ENCODE data around the gene ITGB1.
"Not testable (repeated sequence)": the region's sequence is repeated elsewhere in the genome, so short reads cannot be mapped to it uniquely, and the experiment has no call there.

Gene ITGB1

GRCh38 chr10:32985341-32985764, 27.3 kb upstream of the ITGB1 start:
- H3K4me3 ChIP-seq (ENCODE audit: low read length) = no peak overlapping the region
- no peak for TF ChIP-seq ZNF274 (IDR thresholded peaks at IDR 0.05; ENCODE audit: low read depth, low read length)

- no peak for TF ChIP-seq ZNF274 (IDR thresholded peaks at IDR 0.05; ENCODE audit: low read depth, low read length)
- H3K4me3 ChIP-seq (ENCODE audit: low read length) = no peak overlapping the region
Observed at GRCh38 chr10:32984003-32984600, 26.1 kb upstream of the ITGB1 start.

DNA sequence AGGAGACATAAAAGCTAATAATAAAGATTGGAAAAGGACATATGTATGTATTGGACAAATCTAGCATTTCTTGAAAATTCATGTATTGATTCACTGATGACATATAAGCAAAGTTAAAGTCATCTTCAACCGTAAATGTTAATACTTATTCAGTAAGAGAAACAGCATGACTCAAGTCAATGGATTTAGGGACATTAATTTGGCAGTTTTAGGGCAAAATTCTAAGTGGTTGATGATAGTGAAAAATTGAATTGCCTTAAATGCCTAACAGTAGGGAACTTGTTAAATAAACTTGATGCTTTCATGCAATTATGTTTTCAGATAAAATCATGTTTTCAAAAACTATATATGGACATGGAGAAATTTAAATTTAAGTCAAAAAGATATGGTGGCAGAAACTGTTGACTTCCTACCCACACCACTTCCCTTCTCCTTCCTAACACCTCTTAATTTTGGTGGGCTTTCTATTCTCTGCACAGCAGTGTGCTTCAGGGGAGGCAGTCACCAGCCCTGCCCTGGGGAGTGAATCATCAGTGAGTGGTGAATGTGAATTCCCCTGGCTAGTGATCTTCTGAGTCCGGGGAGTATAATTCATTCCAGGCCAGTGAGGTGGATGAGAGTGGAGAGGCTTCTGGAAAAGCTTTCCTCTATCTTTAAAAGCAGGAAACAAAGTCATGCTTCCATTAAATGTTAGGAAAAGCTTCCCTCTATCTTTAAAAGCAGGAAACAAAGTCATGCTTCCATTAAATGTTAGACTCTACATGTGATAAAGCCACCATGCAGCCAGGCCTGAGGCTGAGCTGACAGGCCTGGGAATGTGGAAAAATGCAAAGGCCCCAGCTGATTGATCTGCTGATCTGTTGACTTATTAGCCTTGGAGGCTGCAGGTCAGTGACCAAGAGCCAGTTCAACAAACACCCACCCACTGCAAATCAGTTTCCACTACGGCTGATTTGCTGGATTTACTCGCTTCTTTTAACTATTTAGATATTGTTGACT, 25.2 kb upstream of the ITGB1 start:
- no peak for TF ChIP-seq ZNF274 (IDR thresholded peaks at IDR 0.05; ENCODE audit: low read depth, low read length)
- H3K4me3 ChIP-seq (ENCODE audit: low read length) = no peak overlapping the region

GRCh38 chr10:32982293-32982709, 24.3 kb upstream of the ITGB1 start:
- no peak for TF ChIP-seq ZNF274 (IDR thresholded peaks at IDR 0.05; ENCODE audit: low read depth, low read length)
- H3K4me3 ChIP-seq (ENCODE audit: low read length) = no peak overlapping the region

GRCh38 chr10:32981760-32982159, 23.7 kb upstream of the ITGB1 start:
- no peak overlapping the region for H3K4me3 ChIP-seq (ENCODE audit: low read length)
- no peak for TF ChIP-seq ZNF274 (IDR thresholded peaks at IDR 0.05; ENCODE audit: low read depth, low read length)

DNA sequence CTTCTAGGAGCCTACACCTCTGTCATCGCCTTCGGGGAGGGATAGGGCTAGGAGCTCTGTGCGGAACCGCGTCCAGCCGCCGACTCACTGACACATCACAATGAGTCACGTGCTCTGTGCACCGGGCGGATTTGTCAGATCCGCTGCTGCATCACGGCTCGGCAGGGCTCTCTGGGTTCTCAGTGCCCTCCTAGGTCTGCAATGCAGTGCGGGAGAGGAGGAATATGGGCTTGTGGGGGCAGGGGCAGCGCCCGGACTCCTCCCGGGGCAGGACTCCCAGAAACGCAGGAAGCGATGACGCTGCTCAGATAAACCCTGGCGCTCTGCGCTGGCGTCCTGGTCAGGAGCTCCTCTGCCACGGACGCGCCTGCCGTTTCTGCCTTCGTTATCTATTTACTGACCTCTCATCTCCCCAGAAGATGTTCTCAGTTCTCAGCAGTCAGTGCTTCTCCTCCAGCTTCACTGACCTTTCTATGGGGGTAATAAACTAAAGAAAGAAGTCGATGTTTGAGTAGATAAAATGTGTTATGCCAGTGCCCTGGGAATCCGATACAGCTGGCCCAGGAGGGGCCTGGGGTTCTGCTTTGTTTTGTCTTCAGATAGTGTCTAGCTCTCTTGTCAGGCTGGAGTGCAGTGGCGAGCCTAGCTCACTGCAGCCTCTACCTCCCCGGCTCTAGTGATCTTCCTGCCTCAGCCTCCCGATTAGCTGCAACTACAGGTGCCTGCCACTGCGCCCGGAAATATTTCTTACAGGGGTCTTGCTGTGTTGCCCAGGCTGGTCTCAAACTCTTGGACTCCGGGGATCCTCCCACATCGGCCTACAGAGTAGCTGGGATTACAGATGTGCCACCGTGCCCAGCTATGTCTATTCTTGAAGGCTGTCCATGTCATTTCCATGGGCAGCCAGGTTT, 22.8 kb upstream of the ITGB1 start:
- peak overlapping the region; percentile 68; the same call in 1 of the 2 replicates for H3K4me3 ChIP-seq (ENCODE audit: low read length)
- TF ChIP-seq ZNF274 (IDR thresholded peaks at IDR 0.05; ENCODE audit: low read depth, low read length) = no peak

- peak overlapping the region; percentile 68; the same call in 1 of the 2 replicates for H3K4me3 ChIP-seq (ENCODE audit: low read length)
- TF ChIP-seq ZNF274 (IDR thresholded peaks at IDR 0.05; ENCODE audit: low read depth, low read length) = no peak
Observed at GRCh38 chr10:32980242-32980557, 22.2 kb upstream of the ITGB1 start.

DNA sequence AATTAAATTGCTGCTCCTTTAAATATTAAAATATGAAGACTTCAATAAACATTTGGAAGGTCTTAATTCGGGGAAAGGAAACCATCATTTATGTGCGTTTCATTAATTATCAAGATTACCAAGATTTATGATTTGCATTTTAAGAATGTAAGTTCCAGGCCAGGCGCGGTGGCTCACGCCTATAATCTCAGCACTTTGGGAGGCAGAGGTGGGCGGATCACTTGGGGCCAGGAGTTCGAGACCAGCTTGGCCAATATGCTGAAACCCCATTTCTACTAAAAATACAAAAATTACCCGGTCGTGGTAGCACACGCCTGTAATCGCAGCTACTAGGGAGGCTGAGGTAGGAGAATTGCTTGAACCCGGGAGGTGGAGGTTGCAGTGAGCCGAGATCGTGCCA, 21.7 kb upstream of the ITGB1 start:
- H3K4me3 ChIP-seq (ENCODE audit: low read length) = not testable (repeated sequence)

DNA sequence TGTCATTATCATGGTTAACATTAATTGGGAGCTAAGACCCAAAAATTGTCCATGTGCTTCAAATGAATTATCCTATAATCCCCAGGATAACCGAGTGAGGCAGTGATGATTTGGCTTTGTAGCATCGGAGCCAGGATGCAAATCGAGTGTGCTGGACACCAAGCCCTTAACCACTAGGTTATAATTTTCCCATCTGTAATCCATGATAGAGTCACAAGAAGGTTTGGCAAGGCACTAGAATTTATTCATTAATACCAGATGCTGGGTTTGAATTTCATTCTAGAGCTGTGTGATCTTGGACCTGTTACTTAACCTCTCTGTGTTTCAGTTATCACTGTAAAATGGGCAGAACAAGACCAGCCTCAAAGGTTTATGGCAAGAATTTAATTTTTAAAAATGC, 21.0 kb upstream of the ITGB1 start:
- TF ChIP-seq ZNF274 (IDR thresholded peaks at IDR 0.05; ENCODE audit: low read depth, low read length) = no peak
- no peak overlapping the region for H3K4me3 ChIP-seq (ENCODE audit: low read length)

DNA sequence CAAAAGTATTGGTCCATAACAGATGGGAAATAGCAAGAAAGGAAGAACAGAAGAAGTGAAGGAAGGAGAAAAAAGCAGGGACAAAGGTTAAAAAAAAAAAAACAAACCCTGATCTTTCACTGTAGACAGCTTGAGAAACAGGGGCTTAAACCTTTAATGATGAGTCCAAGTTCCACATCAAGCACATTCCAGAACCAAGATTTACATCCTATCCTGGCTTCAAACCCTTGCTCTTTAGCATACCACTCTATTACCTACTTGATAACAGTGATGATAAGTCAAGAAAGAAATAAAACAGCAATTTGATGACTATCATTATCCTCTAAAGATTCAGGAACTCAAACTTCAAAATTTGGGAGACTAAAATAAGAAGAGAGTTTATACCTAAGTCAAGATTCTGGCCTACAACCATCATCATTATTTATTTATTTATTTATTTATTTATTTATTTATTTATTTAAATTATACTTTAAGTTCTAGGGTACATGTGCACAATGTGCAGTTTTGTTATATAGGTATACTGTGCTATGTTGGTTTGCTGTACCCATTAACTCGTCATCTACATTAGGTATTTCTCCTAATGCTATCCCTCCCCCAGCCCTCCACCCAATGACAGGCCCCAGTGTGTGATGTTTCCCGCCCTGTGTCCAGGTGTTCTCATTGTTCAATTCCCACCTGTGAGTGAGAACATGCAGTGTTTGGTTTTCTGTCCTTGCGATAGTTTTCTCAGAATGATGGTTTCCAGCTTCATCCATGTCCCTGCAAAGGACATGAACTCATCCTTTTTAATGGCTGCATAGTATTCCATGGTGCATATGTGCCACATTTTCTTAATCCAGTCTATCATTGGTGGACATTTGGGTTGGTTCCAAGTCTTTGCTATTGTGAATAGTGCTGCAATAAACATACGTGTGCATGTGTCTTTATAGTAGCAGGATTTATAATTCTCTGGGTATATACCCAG, 20.1 kb upstream of the ITGB1 start:
- H3K4me3 ChIP-seq (ENCODE audit: low read length) = not testable (repeated sequence)

DNA sequence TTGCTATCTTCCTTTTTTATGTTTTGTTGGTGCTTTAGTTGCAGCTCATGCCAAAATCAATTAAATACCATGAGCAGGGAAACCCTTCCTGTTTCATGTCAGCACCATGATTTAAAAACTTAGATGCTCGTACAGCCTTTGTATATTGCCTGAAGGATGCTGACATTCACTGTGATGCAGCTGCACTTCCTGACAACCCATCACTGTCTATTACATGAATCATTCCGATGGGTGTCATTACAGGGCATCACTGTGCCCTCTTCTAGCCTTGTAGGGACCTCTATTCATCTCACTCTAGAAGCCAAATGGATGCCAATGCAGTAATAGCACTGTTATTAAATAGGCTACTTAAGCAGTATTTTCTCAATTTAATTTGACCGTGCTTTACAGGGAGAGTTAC, 18.3 kb upstream of the ITGB1 start:
- H3K4me3 ChIP-seq (ENCODE audit: low read length) = no peak overlapping the region
- TF ChIP-seq ZNF274 (IDR thresholded peaks at IDR 0.05; ENCODE audit: low read depth, low read length) = no peak

DNA sequence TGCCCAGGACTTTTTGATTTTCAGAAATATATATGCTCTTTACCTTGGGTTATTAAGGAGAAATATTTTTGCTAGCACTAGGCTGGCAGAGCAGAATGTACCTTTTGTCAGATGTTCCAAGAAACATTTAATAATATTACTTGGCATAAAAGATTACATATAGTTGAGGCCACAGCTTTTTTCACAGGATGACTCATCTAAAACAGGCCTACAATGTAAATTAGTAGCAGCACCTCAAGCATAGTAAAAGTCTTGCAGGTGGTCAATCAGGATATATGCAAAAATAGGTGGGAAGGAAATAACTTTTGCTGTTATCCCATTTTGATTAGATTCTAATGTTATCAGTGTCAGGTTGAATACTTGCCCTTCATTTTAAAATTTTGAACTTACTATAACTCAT, 14.9 kb upstream of the ITGB1 start:
- no peak overlapping the region for H3K4me3 ChIP-seq (ENCODE audit: low read length)
- TF ChIP-seq ZNF274 (IDR thresholded peaks at IDR 0.05; ENCODE audit: low read depth, low read length) = no peak

- no peak for TF ChIP-seq ZNF274 (IDR thresholded peaks at IDR 0.05; ENCODE audit: low read depth, low read length)
- H3K4me3 ChIP-seq (ENCODE audit: low read length) = no peak overlapping the region
Observed at GRCh38 chr10:32972460-32972859, 14.4 kb upstream of the ITGB1 start.

Measured in GM08714 (cell line).